GM19467 (cell line): Measurements from ENCODE around the gene SYCP3.
"Not testable (repeated sequence)": the region's sequence is repeated elsewhere in the genome, so short reads cannot be mapped to it uniquely, and the experiment has no call there.

Experiments
- ATAC-seq: cut with Tn5 transposase; IDR thresholded peaks from one replicate; pipeline ENCODE4 v1.9.1; 2021; ENCODE audit warnings: mild to moderate bottlenecking, moderate library complexity; ENCODE audit not compliant: unreplicated experiment

Gene SYCP3

GRCh38 chr12:101685092-101685491, 54.2 kb downstream of the SYCP3 start:
- ATAC-seq: no peak

- ATAC-seq: not testable (repeated sequence)
Measured at GRCh38 chr12:101681627-101682026, 57.6 kb downstream of the SYCP3 start.

GRCh38 chr12:101680647-101681046, 58.6 kb downstream of the SYCP3 start:
- no peak for ATAC-seq

- no peak for ATAC-seq
Measured at GRCh38 chr12:101680240-101680639, 59.0 kb downstream of the SYCP3 start.
